H9 (cell line): ENCODE data around the gene CACNA1G. TPM values are rescaled to one million over a fixed set of nuclear protein-coding genes. Genes with fewer than 3 reads are reported as not detected.

Experiments
- DNase-seq: peaks from one replicate; pipeline ENCODE4 v3.0.0-alpha.2; 2017
- H2AFZ ChIP-seq: one replicate; pipeline ENCODE4 v1.6.1; 2013; ENCODE audit warnings: mild to moderate bottlenecking, low read length, control low read depth, moderate library complexity
- H2AK5ac ChIP-seq: 2 replicates; pipeline ENCODE4 v1.6.1; 2013; ENCODE audit warnings: low read length, control low read depth, mixed read lengths; ENCODE audit not compliant: insufficient read length
- H2BK120ac ChIP-seq: one replicate; pipeline ENCODE4 v1.6.1; 2013; ENCODE audit warnings: low read depth, mild to moderate bottlenecking, low read length, control low read depth, inconsistent platforms; ENCODE audit not compliant: poor library complexity, severe bottlenecking
- H2BK12ac ChIP-seq: 2 replicates; pipeline ENCODE4 v1.6.1; 2013; ENCODE audit warnings: low read length, control low read depth, mixed read lengths, low read depth; ENCODE audit not compliant: insufficient read length
- H2BK15ac ChIP-seq: 2 replicates; pipeline ENCODE4 v1.6.1; 2013; ENCODE audit warnings: low read depth, low read length, control low read depth
- H2BK20ac ChIP-seq: one replicate; pipeline ENCODE4 v1.6.1; 2013; ENCODE audit warnings: low read depth, mild to moderate bottlenecking, low read length, control low read depth, inconsistent platforms; ENCODE audit not compliant: poor library complexity, severe bottlenecking
- H2BK5ac ChIP-seq: 2 replicates; pipeline ENCODE4 v1.6.1; 2013; ENCODE audit warnings: low read length, control low read depth, mixed read lengths; ENCODE audit not compliant: insufficient read length
- H3K14ac ChIP-seq: 2 replicates; pipeline ENCODE4 v1.6.1; 2013; ENCODE audit warnings: low read length, control low read depth; ENCODE audit not compliant: insufficient read depth
- H3K18ac ChIP-seq: 2 replicates; pipeline ENCODE4 v1.6.1; 2013; ENCODE audit warnings: low read depth, mild to moderate bottlenecking, mixed read lengths, low read length, control low read depth; ENCODE audit not compliant: insufficient read length
- H3K23ac ChIP-seq: 2 replicates; pipeline ENCODE4 v1.6.1; 2013; ENCODE audit warnings: low read length, control low read depth, mixed read lengths, low read depth; ENCODE audit not compliant: insufficient read length
- H3K23me2 ChIP-seq: 2 replicates; pipeline ENCODE4 v1.6.1; 2013; ENCODE audit warnings: low read depth, mild to moderate bottlenecking, mixed read lengths, low read length, control low read depth; ENCODE audit not compliant: insufficient read length, poor library complexity, severe bottlenecking
- H3K27ac ChIP-seq: 2 replicates; pipeline ENCODE4 v1.5.1; 2013; ENCODE audit warnings: low read length, control low read depth, mixed read lengths, low read depth; ENCODE audit not compliant: insufficient read length
- H3K27me3 ChIP-seq: 2 replicates; pipeline ENCODE4 v1.6.1; 2013; ENCODE audit warnings: low read length, control low read depth, inconsistent platforms; ENCODE audit not compliant: insufficient read depth
- H3K4ac ChIP-seq: 2 replicates; pipeline ENCODE4 v1.6.1; 2013; ENCODE audit warnings: low read depth, mild to moderate bottlenecking, control low read depth, inconsistent platforms, low read length, moderate library complexity
- H3K4me1 ChIP-seq: 2 replicates; pipeline ENCODE4 v1.6.1; 2013; ENCODE audit warnings: low read length, control low read depth, inconsistent platforms; ENCODE audit not compliant: insufficient read depth
- H3K4me2 ChIP-seq: 2 replicates; pipeline ENCODE4 v1.6.1; 2013; ENCODE audit warnings: low read length, control low read depth, mixed read lengths; ENCODE audit not compliant: insufficient read length, insufficient read depth
- H3K56ac ChIP-seq: 2 replicates; pipeline ENCODE4 v1.6.1; 2013; ENCODE audit warnings: low read depth, mild to moderate bottlenecking, mixed read lengths, low read length, control low read depth; ENCODE audit not compliant: insufficient read length
- H3K79me1 ChIP-seq: 2 replicates; pipeline ENCODE4 v1.6.1; 2013; ENCODE audit warnings: low read depth, mild to moderate bottlenecking, moderate library complexity, low read length, control low read depth, inconsistent platforms; ENCODE audit not compliant: insufficient read depth, poor library complexity, severe bottlenecking
- H3K79me2 ChIP-seq: 2 replicates; pipeline ENCODE4 v1.6.1; 2013; ENCODE audit warnings: low read length, control low read depth, inconsistent platforms; ENCODE audit not compliant: insufficient read depth
- H3K9ac ChIP-seq: 2 replicates; pipeline ENCODE4 v1.6.1; 2013; ENCODE audit warnings: low read length, control low read depth, mixed read lengths; ENCODE audit not compliant: insufficient read length; ENCODE audit errors: extremely low read depth
- H3K9me3 ChIP-seq: one replicate; pipeline ENCODE4 v1.6.1; 2013; ENCODE audit warnings: low read depth, low read length, inconsistent platforms; ENCODE audit not compliant: control insufficient read depth
- H3T11ph ChIP-seq: one replicate; pipeline ENCODE4 v1.6.1; 2013; ENCODE audit warnings: mild to moderate bottlenecking, low read length, control low read depth, inconsistent platforms
- H4K20me1 ChIP-seq: one replicate; pipeline ENCODE4 v1.6.1; 2013; ENCODE audit not compliant: control insufficient read depth, insufficient read length, insufficient read depth
- H4K5ac ChIP-seq: 2 replicates; pipeline ENCODE4 v1.6.1; 2013; ENCODE audit warnings: low read depth, mild to moderate bottlenecking, mixed read lengths, low read length, control low read depth; ENCODE audit not compliant: insufficient read length
- H4K8ac ChIP-seq: replicated peaks from 2 replicates; pipeline ENCODE4 v1.6.1; 2013; ENCODE audit warnings: low read length, control low read depth, mixed read lengths, low read depth; ENCODE audit not compliant: insufficient read length
- H4K91ac ChIP-seq: 2 replicates; pipeline ENCODE4 v1.6.1; 2013; ENCODE audit warnings: low read depth, mild to moderate bottlenecking, moderate library complexity, mixed read lengths, low read length, control low read depth; ENCODE audit not compliant: insufficient read length
- H3K27ac Mint-ChIP-seq, 3 experiments: 2 replicates in 2 of 3; 3 replicates in 1 of 3; pipeline ENCODE4 v1.8.0; 2020 to 2021; ENCODE audit warnings: mixed read lengths in 3 of 3, mild to moderate bottlenecking in 1 of 3, moderate library complexity in 1 of 3
- H3K27me3 Mint-ChIP-seq: 2 replicates; pipeline ENCODE4 v1.8.0; 2021; ENCODE audit warnings: low read depth, mild to moderate bottlenecking, moderate library complexity, mixed read lengths
- H3K36me3 Mint-ChIP-seq, 3 experiments: 2 replicates in 2 of 3; 3 replicates in 1 of 3; pipeline ENCODE4 v1.8.0; 2020 to 2021; ENCODE audit warnings: low read depth in 3 of 3, mixed read lengths in 3 of 3; ENCODE audit not compliant: insufficient read depth in 1 of 3
- H3K4me1 Mint-ChIP-seq, 2 experiments: 2 replicates each; pipeline ENCODE4 v1.8.0; 2020; ENCODE audit warnings: mixed read lengths in 2 of 2
- H3K4me3 Mint-ChIP-seq, 2 experiments: 2 replicates in 1 of 2; 3 replicates in 1 of 2; pipeline ENCODE4 v1.8.0; 2020 to 2021; ENCODE audit warnings: mild to moderate bottlenecking in 2 of 2, mixed read lengths in 2 of 2, moderate library complexity in 1 of 2
- H3K9me3 Mint-ChIP-seq, 2 experiments: 2 replicates in 1 of 2; 3 replicates in 1 of 2; pipeline ENCODE4 v1.8.0; 2020; ENCODE audit warnings: mild to moderate bottlenecking in 2 of 2, mixed read lengths in 2 of 2, moderate library complexity in 1 of 2
- CTCF ChIP-seq: fragments of 200-600 bp; sonication (generic); conservative IDR thresholded peaks from 3 replicates; pipeline ENCODE4 v1.8.0; 2021; ENCODE audit warnings: antibody characterized with exemption, mild to moderate bottlenecking
- WGBS: extraction: QIAGEN DNeasy Blood & Tissue Kit; methylation state at CpG from one replicate; pipeline ENCODE4 v1.1.7; 2013; ENCODE audit warnings: missing lambda C conversion rate, low lambda C conversion rate, mixed read lengths; ENCODE audit not compliant: insufficient read length; ENCODE audit errors: extremely low coverage; 5-methylcytosine and 5-hydroxymethylcytosine counted together
- total RNA-seq: library from RNA; stranded (reverse); gene quantifications from 2 replicates; pipeline ENCODE4 v1.2.1, GENCODE V29; 2021

The CACNA1G gene
- total RNA-seq, 1 experiment from 2014 or later: 1.5 TPM

- Histone ChIP-seq H3K4me2 (peak within 1 kb of the TSS; percentile 70), H3K14ac (no peak within 1 kb of the TSS), H4K91ac (no peak within 1 kb of the TSS), H3K18ac (no peak within 1 kb of the TSS), H4K20me1 (no peaks in the 10 kb centered on the region), H3K27me3 (no peaks in the 10 kb centered on the region; the same call in 1 of the 2 replicates), H3K79me1 (no peaks in the 10 kb centered on the region), H3K79me2 (no peaks in the 10 kb centered on the region), H3K27ac (no peak within 1 kb of the TSS), H3K9ac (no peak within 1 kb of the TSS), H2AFZ (no peak within 1 kb of the TSS), H2BK20ac (no peak within 1 kb of the TSS), H4K8ac (no peak within 1 kb of the TSS), H3K56ac (no peak within 1 kb of the TSS), H2BK5ac (no peak within 1 kb of the TSS), H3T11ph (no peak within 1 kb of the TSS), H3K23ac (no peak within 1 kb of the TSS), H2BK15ac (no peak within 1 kb of the TSS), H3K4me1 (peaks cover 3% of the 10 kb centered on the region; the same call in 1 of the 2 replicates), H2AK5ac (no peak within 1 kb of the TSS), H3K23me2 (peaks cover 17% of the 10 kb centered on the region), H4K5ac (no peak within 1 kb of the TSS), H2BK120ac (no peak within 1 kb of the TSS), H3K4ac (no peak within 1 kb of the TSS), H3K9me3 (no peaks in the 10 kb centered on the region), H2BK12ac (no peak within 1 kb of the TSS)
- Mint-ChIP-seq H3K27ac (peak within 1 kb of the TSS in 1 of 3 experiments; percentile 28; a peak in 1 of 7 replicates), H3K4me3 (peak within 1 kb of the TSS; percentile 65 to 84), H3K36me3 (peaks cover 0 to 5% (median 0%) of the 10 kb centered on the region in 3 experiments; a peak in 3 of 7 replicates), H3K4me1 (peaks cover 37 to 39% of the 10 kb centered on the region in 2 experiments), H3K27me3 (peaks cover 54% of the 10 kb centered on the region), H3K9me3 (no peaks in the 10 kb centered on the region; a peak in 1 of 5 replicates)
- WGBS: no CpG with 5 or more reads among the region's 21 CpGs
- no peak for TF ChIP-seq CTCF
- DNase-seq: peak; percentile 88
Observed at GRCh38 chr17:50532452-50533024, 28.0 kb upstream of the CACNA1G start, which contains the start of gene EPN3. Gene EPN3 (plus strand): TSS chr17:50532735. CDS start chr17:50536557, 3,822 bp downstream.
